HepG2 (cell line): ENCODE data around the gene EPC1. TPM values are rescaled to one million over a fixed set of nuclear protein-coding genes. Genes with fewer than 3 reads are reported as not detected.

Experiments
- AHR ChIP-seq: IDR thresholded peaks from 2 replicates; pipeline ENCODE4 v1.6.1; 2018; ENCODE audit warnings: missing genetic modification reagents, missing compliant biosample characterization
- CTCF ChIP-seq: sonication (generic); formaldehyde crosslinking; IDR thresholded peaks from 2 replicates; pipeline ENCODE4 v1.5.0; 2020; ENCODE audit warnings: mild to moderate bottlenecking, missing genetic modification reagents, moderate library complexity
- FOXA1 ChIP-seq, 2 experiments: fragments of 450-650 bp in 1 of 2; sonication (generic) in 1 of 2; formaldehyde crosslinking in 1 of 2; IDR thresholded peaks; 2 replicates each; pipeline versions ENCODE4 v1.4.0 to v1.6.1; 2016 to 2020; ENCODE audit warnings: missing genetic modification reagents in 1 of 2
- FOXA3 ChIP-seq: IDR thresholded peaks from 2 replicates; pipeline ENCODE4 v1.6.1; 2016; ENCODE audit warnings: missing genetic modification reagents, missing compliant biosample characterization
- GFI1 ChIP-seq: sonication (generic); formaldehyde crosslinking; IDR thresholded peaks from 2 replicates; pipeline ENCODE4 v1.5.0; 2020; ENCODE audit warnings: missing genetic modification reagents, mild to moderate bottlenecking, borderline replicate concordance
- HMGXB4 ChIP-seq, 2 experiments: sonication (generic) in 1 of 2; formaldehyde crosslinking in 1 of 2; IDR thresholded peaks; 2 replicates each; pipeline versions ENCODE4 v1.4.0 to v1.6.1; 2018 to 2020; ENCODE audit warnings: missing genetic modification reagents in 2 of 2, borderline replicate concordance in 1 of 2, low read depth in 1 of 2, mild to moderate bottlenecking in 1 of 2, missing biosample characterization in 1 of 2
- NFYC ChIP-seq: IDR thresholded peaks from 2 replicates; pipeline ENCODE4 v1.6.1; 2016; ENCODE audit warnings: missing genetic modification reagents, missing compliant biosample characterization
- NONO ChIP-seq, 2 experiments: fragments of 450-650 bp in 1 of 2; sonication (generic) in 1 of 2; formaldehyde crosslinking in 1 of 2; IDR thresholded peaks in 1 of 2; conservative IDR thresholded peaks in 1 of 2; 2 replicates each; pipeline versions ENCODE4 v1.6.1 to v1.8.0; 2017 to 2022; ENCODE audit warnings: mild to moderate bottlenecking in 1 of 2, missing genetic modification reagents in 1 of 2, moderate library complexity in 1 of 2
- NR2C2 ChIP-seq: sonication (generic); formaldehyde crosslinking; IDR thresholded peaks from 2 replicates; pipeline ENCODE4 v1.4.0; 2020; ENCODE audit warnings: missing genetic modification reagents, mild to moderate bottlenecking, moderate library complexity, borderline replicate concordance
- NR2F2 ChIP-seq: IDR thresholded peaks from 2 replicates; pipeline ENCODE4 v1.6.1; 2012; ENCODE audit warnings: low read depth, inconsistent platforms, borderline replicate concordance
- NR2F6 ChIP-seq, 2 experiments: IDR thresholded peaks; 2 replicates each; pipeline ENCODE4 v1.6.1; 2016; ENCODE audit warnings: antibody characterized with exemption in 1 of 2, mild to moderate bottlenecking in 1 of 2
- POGZ ChIP-seq: sonication (generic); formaldehyde crosslinking; IDR thresholded peaks from 2 replicates; pipeline ENCODE4 v1.4.0; 2020; ENCODE audit warnings: mild to moderate bottlenecking, missing genetic modification reagents
- RARA ChIP-seq: IDR thresholded peaks from 2 replicates; pipeline ENCODE4 v1.6.1; 2016; ENCODE audit warnings: missing genetic modification reagents, missing compliant biosample characterization
- RNF2 ChIP-seq: fragments of 450-650 bp; conservative IDR thresholded peaks from 2 replicates; pipeline ENCODE4 v1.6.1; 2016; ENCODE audit warnings: low read depth
- SOX13 ChIP-seq, 3 experiments: fragments of 450-650 bp in 1 of 3; sonication (generic) in 1 of 3; formaldehyde crosslinking in 1 of 3; IDR thresholded peaks in 2 of 3; conservative IDR thresholded peaks in 1 of 3; 2 replicates each; pipeline versions ENCODE4 v1.5.0 to v1.6.1; 2016 to 2020; ENCODE audit warnings: antibody characterized with exemption in 1 of 3, mild to moderate bottlenecking in 1 of 3, missing compliant biosample characterization in 1 of 3, missing genetic modification reagents in 1 of 3, moderate library complexity in 1 of 3
- ZMYM3 ChIP-seq: sonication (generic); formaldehyde crosslinking; IDR thresholded peaks from 2 replicates; pipeline ENCODE4 v1.5.1; 2020; ENCODE audit warnings: mild to moderate bottlenecking, missing genetic modification reagents
- ZNF234 ChIP-seq: sonication (generic); formaldehyde crosslinking; conservative IDR thresholded peaks from 2 replicates; pipeline ENCODE4 v1.5.1; 2020; ENCODE audit warnings: mild to moderate bottlenecking, missing genetic modification reagents
- ZNF331 ChIP-seq: sonication (generic); formaldehyde crosslinking; IDR thresholded peaks from 2 replicates; pipeline ENCODE4 v1.4.0; 2020; ENCODE audit warnings: missing genetic modification reagents
- polyA plus RNA-seq, 8 experiments: library from polyadenylated mRNA; depleted of rRNA in 3 of 8; stranded (reverse) in 7 of 8; unstranded in 1 of 8; fragments of >200 nt; fragmentation: Illumina TruSeq in 4 of 8; extraction: Trizol in 4 of 8; gene quantifications; 2 replicates each; pipeline versions ENCODE4 v1.2.1 to v1.2.3, GENCODE V29; 2011 to 2016; ENCODE audit warnings: low read depth in 4 of 8, missing spikeins in 1 of 8, mixed read lengths in 1 of 8; ENCODE audit not compliant: insufficient read depth in 1 of 8
- total RNA-seq, 5 experiments: library from RNA; depleted of rRNA; stranded (reverse); fragments of >200 nt; fragmentation: Illumina TruSeq; extraction: Trizol; gene quantifications; 2 replicates each; pipeline ENCODE4 v1.2.3, GENCODE V29; 2016; ENCODE audit warnings: low read depth in 1 of 5

EPC1 gene
- total and polyA plus RNA-seq, 2 of the 13 experiments (the other 11 are each of a cell fraction or from before 2014, with no cell fraction given), result 28.7 to 44.2 TPM

- TF ChIP-seq NONO (IDR thresholded peaks at IDR 0.05) (no peak), NONO (CRISPR knock-in tag; conservative IDR thresholded peaks at IDR 0.05) (peak; percentile 42; the same call in 1 of the 2 replicates), SOX13 (IDR thresholded peaks at IDR 0.05) (no peak), SOX13 (CRISPR knock-in tag; conservative IDR thresholded peaks at IDR 0.05 in 1 of 2, IDR thresholded peaks at IDR 0.05 in 1 of 2) (peak in 1 of 2 experiments; percentile 46; a peak in 1 of 4 replicates), ZNF331 (peak; percentile 48; the same call in 1 of the 2 replicates), NR2F6 (IDR thresholded peaks at IDR 0.05) (peak; percentile 71), NR2F6 (CRISPR knock-in tag; IDR thresholded peaks at IDR 0.05) (peak; percentile 87), GFI1 (CRISPR knock-in tag) (peak; percentile 75), NFYC (CRISPR knock-in tag) (no peak), CTCF (CRISPR knock-in tag) (no peak), AHR (CRISPR knock-in tag) (no peak), RARA (peak; percentile 53), FOXA3 (0 out of 2 replicates have a peak, but pooled peaks have one; percentile 21), FOXA1 (IDR thresholded peaks at IDR 0.05) (no peak), FOXA1 (CRISPR knock-in tag; IDR thresholded peaks at IDR 0.05) (0 out of 2 replicates have a peak, but pooled peaks have one; percentile 16), ZMYM3 (peak; percentile 65; the same call in 1 of the 2 replicates), POGZ (CRISPR knock-in tag) (peak; percentile 61; the same call in 1 of the 2 replicates), NR2C2 (CRISPR knock-in tag) (peak; percentile 77), ZNF234 (CRISPR knock-in tag) (no peak), HMGXB4 (CRISPR knock-in tag; IDR thresholded peaks at IDR 0.05; ENCODE audit: borderline replicate concordance in 1 of 2, low read depth in 1 of 2) (0 out of 4 replicates have a peak, but pooled peaks of 1 of the 2 experiments have one; percentile 23), RNF2 (no peak), NR2F2 (peak; percentile 54; the same call in 1 of the 2 replicates)
- TF ChIP-seq, all 625 proteins: peak for 32
These were observed 13.3 kb upstream of the EPC1 start (continued) for GRCh38 chr10:32360241-32360640.
